ENCODE results near the gene TRIM47. TPM values are rescaled to one million over a fixed set of nuclear protein-coding genes. Genes with fewer than 3 reads are reported as not detected.
"Not testable (repeated sequence)": the region's sequence is repeated elsewhere in the genome, so short reads cannot be mapped to it uniquely, and the experiment has no call there.

TRIM47 gene
- polyA plus RNA-seq, 1 experiment: 3.2 TPM

DNA sequence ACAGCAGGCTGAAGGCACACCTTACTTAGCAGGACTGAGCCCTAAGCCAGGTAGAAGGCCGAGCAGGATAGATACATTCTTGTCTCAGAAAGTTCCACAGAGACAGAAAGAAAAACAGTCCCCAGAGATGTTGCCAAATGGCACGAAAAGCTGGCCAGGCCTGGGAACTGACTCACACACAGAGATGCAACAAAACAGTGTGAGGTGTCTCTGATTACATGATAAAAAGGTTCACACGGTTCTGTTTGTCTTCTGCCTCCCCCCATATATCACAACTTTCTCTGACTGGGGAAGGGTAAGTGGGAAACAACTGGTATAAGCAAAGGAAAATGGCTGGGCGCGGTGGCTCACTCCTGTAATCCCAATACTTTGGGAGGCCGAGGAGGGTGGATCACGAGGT lies 24.9 kb downstream of the TRIM47 start:
- H3K4me3 ChIP-seq (ENCODE audit: low read depth, low read length): no peak overlapping the region
- no peak for DNase-seq (ENCODE audit: low read depth)

DNA sequence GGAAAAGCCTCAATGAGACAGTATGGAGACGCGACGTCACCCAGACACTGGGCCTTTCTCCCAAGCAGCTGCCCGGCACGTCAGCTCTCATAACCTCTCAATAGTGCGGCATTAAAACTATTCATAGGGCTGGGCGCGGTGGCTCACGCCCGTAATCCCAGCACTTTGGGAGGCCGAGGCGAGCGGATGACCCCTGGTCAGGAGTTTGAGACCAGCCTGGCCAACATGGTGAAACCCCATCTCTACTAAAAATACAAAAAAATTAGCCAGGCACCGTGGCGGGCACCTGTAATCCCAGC lies 26.7 kb downstream of the TRIM47 start:
- H3K4me3 ChIP-seq (ENCODE audit: low read depth, low read length); DNase-seq (ENCODE audit: low read depth); H3K27me3 ChIP-seq (ENCODE audit: control insufficient read depth, insufficient read depth, low read length); POLR2A ChIA-PET: not testable (repeated sequence)
- peaks cover 21% of the 10 kb centered on the region for H3K36me3 ChIP-seq (ENCODE audit: control insufficient read depth, insufficient read depth, low read length)
- CTCF ChIA-PET: interaction anchor here (1.2 kb wide), 1 partner anchor 86 kb away, joined by 4 read pairs; the partner anchor contains the start of gene GALK1

More for the DNA sequence above, 24.9 kb downstream of the TRIM47 start:
- ChIA-PET POLR2A (interaction anchor here (1.2 kb wide), 1 partner anchor 74 kb away, joined by 3 read pairs; a partner anchor contains a TSS), CTCF (interaction anchor here (0.6 to 3.2 kb wide), 11 partner anchors 8 to 100 kb away, joined by 3 to 34 read pairs (median 4); partner anchors contain the start of genes TRIM47, TRIM65 and UNC13D)
- peaks cover 11% of the 10 kb centered on the region for H3K36me3 ChIP-seq (ENCODE audit: control insufficient read depth, insufficient read depth, low read length)
- no peaks in the 10 kb centered on the region for H3K27me3 ChIP-seq (ENCODE audit: control insufficient read depth, insufficient read depth, low read length)
- TF ChIP-seq, protein P1, sequence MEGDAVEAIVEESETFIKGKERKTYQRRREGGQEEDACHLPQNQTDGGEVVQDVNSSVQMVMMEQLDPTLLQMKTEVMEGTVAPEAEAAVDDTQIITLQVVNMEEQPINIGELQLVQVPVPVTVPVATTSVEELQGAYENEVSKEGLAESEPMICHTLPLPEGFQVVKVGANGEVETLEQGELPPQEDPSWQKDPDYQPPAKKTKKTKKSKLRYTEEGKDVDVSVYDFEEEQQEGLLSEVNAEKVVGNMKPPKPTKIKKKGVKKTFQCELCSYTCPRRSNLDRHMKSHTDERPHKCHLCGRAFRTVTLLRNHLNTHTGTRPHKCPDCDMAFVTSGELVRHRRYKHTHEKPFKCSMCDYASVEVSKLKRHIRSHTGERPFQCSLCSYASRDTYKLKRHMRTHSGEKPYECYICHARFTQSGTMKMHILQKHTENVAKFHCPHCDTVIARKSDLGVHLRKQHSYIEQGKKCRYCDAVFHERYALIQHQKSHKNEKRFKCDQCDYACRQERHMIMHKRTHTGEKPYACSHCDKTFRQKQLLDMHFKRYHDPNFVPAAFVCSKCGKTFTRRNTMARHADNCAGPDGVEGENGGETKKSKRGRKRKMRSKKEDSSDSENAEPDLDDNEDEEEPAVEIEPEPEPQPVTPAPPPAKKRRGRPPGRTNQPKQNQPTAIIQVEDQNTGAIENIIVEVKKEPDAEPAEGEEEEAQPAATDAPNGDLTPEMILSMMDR (IDR thresholded peaks at IDR 0.05; ENCODE audit: insufficient read depth, low read depth, low read length): no peak

- ChIA-PET CTCF (interaction anchor here (1.1 kb wide), 1 partner anchor 24 kb away, joined by 3 read pairs; no protein-coding TSS in a partner anchor), POLR2A (no interaction called here)
- TF ChIP-seq, protein P1 (IDR thresholded peaks at IDR 0.05; ENCODE audit: insufficient read depth, low read depth, low read length): no peak
- Histone ChIP-seq H3K4me3 (ENCODE audit: low read depth, low read length) (no peak overlapping the region), H3K36me3 (ENCODE audit: control insufficient read depth, insufficient read depth, low read length) (peaks cover 24% of the 10 kb centered on the region), H3K27me3 (ENCODE audit: control insufficient read depth, insufficient read depth, low read length) (no peaks in the 10 kb centered on the region)
- no peak for DNase-seq (ENCODE audit: low read depth)
These were observed 27.3 kb downstream of the TRIM47 start for GRCh38 chr17:75850928-75851692.

DNA sequence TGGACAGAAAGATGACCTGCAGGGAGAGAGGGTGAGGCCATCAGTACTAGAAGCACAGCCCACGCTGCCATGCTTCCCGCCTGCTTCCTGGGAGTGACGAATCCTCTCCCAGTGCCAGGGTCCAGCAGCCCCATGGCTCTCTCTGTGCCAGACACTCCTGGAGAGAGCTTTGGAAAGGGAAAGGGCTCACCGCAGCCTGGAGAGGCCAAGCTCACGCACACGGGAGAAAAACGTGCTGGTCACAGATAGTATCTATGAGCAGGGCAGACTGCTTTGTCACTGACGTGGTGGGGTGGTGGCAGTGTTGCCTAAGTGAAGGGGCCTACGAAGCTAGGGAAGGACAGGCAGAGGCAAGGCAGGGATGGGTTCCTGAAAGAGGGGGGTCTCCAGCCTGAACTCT lies 28.7 kb downstream of the TRIM47 start:
- TF ChIP-seq, protein P1 (IDR thresholded peaks at IDR 0.05; ENCODE audit: insufficient read depth, low read depth, low read length): no peak
- Histone ChIP-seq H3K36me3 (ENCODE audit: control insufficient read depth, insufficient read depth, low read length) (peaks cover 29% of the 10 kb centered on the region), H3K27me3 (ENCODE audit: control insufficient read depth, insufficient read depth, low read length) (no peaks in the 10 kb centered on the region), H3K4me3 (ENCODE audit: low read depth, low read length) (no peak overlapping the region)
- DNase-seq (ENCODE audit: low read depth): no peak
- ChIA-PET POLR2A (no interaction called here), CTCF (interaction anchor here (1.1 to 3.4 kb wide), 10 partner anchors 14 to 85 kb away, joined by 3 to 20 read pairs (median 4); partner anchors contain the start of genes GALK1 and TRIM65)

GRCh38 chr17:75849279-75849646 lies 29.1 kb downstream of the TRIM47 start:
- Histone ChIP-seq H3K27me3 (ENCODE audit: control insufficient read depth, insufficient read depth, low read length) (no peaks in the 10 kb centered on the region), H3K36me3 (ENCODE audit: control insufficient read depth, insufficient read depth, low read length) (peaks cover 29% of the 10 kb centered on the region), H3K4me3 (ENCODE audit: low read depth, low read length) (no peak overlapping the region)
- no peak for DNase-seq (ENCODE audit: low read depth)
- ChIA-PET POLR2A (no interaction called here), CTCF (interaction anchor here (1.1 to 3.4 kb wide), 9 partner anchors 14 to 85 kb away, joined by 3 to 20 read pairs (median 4); partner anchors contain the start of genes GALK1 and TRIM65)
- TF ChIP-seq, protein P1 (IDR thresholded peaks at IDR 0.05; ENCODE audit: insufficient read depth, low read depth, low read length): no peak

Measured in BJ (cell line).